Calu3 (cell line): ENCODE measurements around the gene UBE2O. TPM values are rescaled to one million over a fixed set of nuclear protein-coding genes. Genes with fewer than 3 reads are reported as not detected.

Experiments used
- BruUV-seq: library from RNA; stranded (reverse); fragments of 400-500 nt; replicated peaks from 2 replicates; lab custom pipeline; 2021; lab: Mats Ljungman, UMichigan
- CTCF ChIA-PET: fragments of 300-600 bp; sonication (Branson Sonifier 250); formaldehyde crosslinking; loops from one replicate; lab custom pipeline; 2022; ENCODE audit warnings: antibody characterized with exemption; lab: Charles Lee
- DNase-seq: peaks from one replicate; pipeline ENCODE4 v3.0.0; 2022
- H3K27ac Mint-ChIP-seq: one replicate; pipeline ENCODE4 v1.8.0; 2022; ENCODE audit warnings: mixed read lengths; ENCODE audit not compliant: unreplicated experiment
- H3K27me3 Mint-ChIP-seq: one replicate; pipeline ENCODE4 v1.8.0; 2022; ENCODE audit warnings: mixed read lengths; ENCODE audit not compliant: unreplicated experiment
- H3K36me3 Mint-ChIP-seq: one replicate; pipeline ENCODE4 v1.8.0; 2022; ENCODE audit warnings: mild to moderate bottlenecking, moderate library complexity, mixed read lengths; ENCODE audit not compliant: insufficient read depth, unreplicated experiment
- H3K4me1 Mint-ChIP-seq: one replicate; pipeline ENCODE4 v1.8.0; 2022; ENCODE audit warnings: mild to moderate bottlenecking, low read depth, mixed read lengths; ENCODE audit not compliant: unreplicated experiment
- H3K4me3 Mint-ChIP-seq: one replicate; pipeline ENCODE4 v1.8.0; 2022; ENCODE audit warnings: mild to moderate bottlenecking, low read depth, moderate library complexity, mixed read lengths; ENCODE audit not compliant: unreplicated experiment
- H3K9me3 Mint-ChIP-seq: one replicate; pipeline ENCODE4 v1.8.0; 2022; ENCODE audit warnings: low read depth, mixed read lengths; ENCODE audit not compliant: unreplicated experiment
- CTCF ChIP-seq: fragments of 200-600 bp; IDR thresholded peaks from one replicate; pipeline ENCODE4 v1.8.0; 2022; ENCODE audit warnings: antibody characterized with exemption; ENCODE audit not compliant: unreplicated experiment
- intact Hi-C: fragments of 100-400 bp; cut with micrococcal nuclease; formaldehyde crosslinking; loops from one replicate; pipeline ENCODE4 v1.10.0; 2022; ENCODE audit not compliant: unreplicated experiment
- total RNA-seq: library from RNA; stranded (reverse); gene quantifications from 2 replicates; pipeline ENCODE4 v1.2.3, GENCODE V29; 2022

Gene UBE2O
- total RNA-seq, 1 experiment from 2014 or later: 29.0 TPM

GRCh38 chr17:76433693-76434092, 19.3 kb downstream of the UBE2O start:
- no TSS peak for BruUV-seq
- no peaks in the 10 kb centered on the region for H3K36me3 Mint-ChIP-seq
- no peak overlapping the region for H3K27ac Mint-ChIP-seq
- no peaks in the 10 kb centered on the region for H3K27me3 Mint-ChIP-seq
- CTCF ChIA-PET: no interaction called here
- DNase-seq: no peak
- TF ChIP-seq CTCF: no peak
- no peak overlapping the region for H3K4me3 Mint-ChIP-seq
- intact Hi-C loops: no loop called here
- no peaks in the 10 kb centered on the region for H3K9me3 Mint-ChIP-seq
- H3K4me1 Mint-ChIP-seq: peaks cover 5% of the 10 kb centered on the region

GRCh38 chr17:76432712-76433336, 20.1 kb downstream of the UBE2O start:
- no peaks in the 10 kb centered on the region for H3K36me3 Mint-ChIP-seq
- TF ChIP-seq CTCF: peak; percentile 68
- intact Hi-C loops: no loop called here
- H3K4me3 Mint-ChIP-seq: no peak overlapping the region
- no peaks in the 10 kb centered on the region for H3K9me3 Mint-ChIP-seq
- BruUV-seq: no TSS peak
- H3K4me1 Mint-ChIP-seq: no peaks in the 10 kb centered on the region
- no peaks in the 10 kb centered on the region for H3K27me3 Mint-ChIP-seq
- CTCF ChIA-PET: no interaction called here
- H3K27ac Mint-ChIP-seq: no peak overlapping the region
- DNase-seq: no peak

DNA sequence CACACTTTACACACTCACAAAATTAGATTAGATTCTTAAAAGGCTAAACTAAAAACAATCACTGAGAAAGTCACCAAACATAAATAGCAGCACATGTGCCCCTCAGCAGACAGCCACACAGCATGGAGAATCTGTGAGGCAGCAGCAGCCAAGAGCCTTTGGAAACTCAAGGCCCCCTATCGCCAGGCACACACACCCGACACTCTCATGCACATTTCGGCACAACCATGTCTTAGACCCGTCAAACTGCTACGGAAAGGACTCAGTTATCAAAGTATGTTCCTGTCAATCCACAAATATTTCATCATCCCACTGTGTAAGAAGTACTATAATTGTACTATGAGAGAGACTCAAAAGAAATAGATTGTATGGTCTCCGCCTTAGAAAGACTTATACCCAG, 20.9 kb downstream of the UBE2O start:
- no peaks in the 10 kb centered on the region for H3K36me3 Mint-ChIP-seq
- no peak overlapping the region for H3K4me3 Mint-ChIP-seq
- CTCF ChIA-PET: no interaction called here
- H3K9me3 Mint-ChIP-seq: no peaks in the 10 kb centered on the region
- no peak for DNase-seq
- BruUV-seq: no TSS peak
- no peak for TF ChIP-seq CTCF
- H3K27ac Mint-ChIP-seq: no peak overlapping the region
- no peaks in the 10 kb centered on the region for H3K4me1 Mint-ChIP-seq
- H3K27me3 Mint-ChIP-seq: no peaks in the 10 kb centered on the region
- intact Hi-C loops: no loop called here

- no peak for DNase-seq
- Mint-ChIP-seq H3K9me3 (no peaks in the 10 kb centered on the region), H3K4me1 (no peaks in the 10 kb centered on the region), H3K36me3 (no peaks in the 10 kb centered on the region), H3K27me3 (no peaks in the 10 kb centered on the region), H3K27ac (no peak overlapping the region), H3K4me3 (no peak overlapping the region)
- TF ChIP-seq CTCF: no peak
- no TSS peak for BruUV-seq
- CTCF ChIA-PET: no interaction called here
- intact Hi-C loops: no loop called here
Observed at GRCh38 chr17:76431509-76431908, 21.4 kb downstream of the UBE2O start.
